Stimulated activated CD8-positive, alpha-beta memory T cell treated with anti-CD3 and anti-CD28 coated beads, Interleukin-7, amount 100 ng/mL, for 4 hours (primary cell): ENCODE results near the gene TNFAIP2.

Experiments used
- DNase-seq, 2 donors: peaks; one replicate each; pipeline ENCODE4 v3.0.0-alpha.2; 2020; ENCODE audit warnings: low read depth in 2 of 2

TNFAIP2 gene

DNA sequence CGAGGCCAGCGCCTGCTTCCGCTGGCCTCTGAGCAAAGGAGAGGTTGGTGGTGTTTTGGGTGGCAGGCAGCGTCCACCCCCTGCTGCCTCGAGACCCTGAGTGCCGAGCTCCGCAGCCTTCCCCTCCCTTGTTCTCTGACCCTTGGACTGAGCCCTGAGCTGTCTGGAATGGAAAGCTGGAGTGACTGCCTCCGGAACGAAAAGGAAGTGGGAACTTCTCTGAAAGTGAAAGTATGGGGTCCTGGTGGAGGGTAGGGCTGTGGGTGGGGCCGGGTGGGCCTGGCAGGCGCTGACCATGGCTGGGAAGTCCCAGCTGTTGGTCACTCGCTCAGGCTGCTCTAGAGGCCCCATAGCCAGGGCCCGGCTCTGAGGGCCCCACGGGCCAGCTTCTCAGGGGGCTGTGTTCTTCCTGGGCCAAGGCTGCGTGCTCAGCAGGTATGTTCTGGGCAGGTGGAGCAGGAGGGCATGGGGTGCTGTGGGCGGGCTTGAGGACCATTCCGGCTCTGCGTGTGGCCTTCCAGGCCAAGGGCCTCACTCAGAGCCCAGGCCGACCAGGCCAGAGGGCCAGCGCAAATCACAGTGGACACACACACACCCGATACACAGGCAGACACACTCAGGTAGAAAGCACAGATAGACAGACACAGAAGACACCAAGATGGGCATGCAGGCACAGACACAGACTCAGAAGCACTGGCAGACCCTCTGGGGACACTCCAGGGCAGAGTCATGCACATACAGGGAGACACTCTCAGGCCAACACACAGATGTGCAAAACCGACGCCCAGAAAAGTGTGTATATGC lies 28.7 kb upstream of the TNFAIP2 start, which contains the start of gene EXOC3L4:
EXOC3L4 (plus strand) TSS at position 320 of the 804 bp plus-strand sequence. CDS start 5,495 bp downstream, outside the sequence.
- no peak for DNase-seq

DNA sequence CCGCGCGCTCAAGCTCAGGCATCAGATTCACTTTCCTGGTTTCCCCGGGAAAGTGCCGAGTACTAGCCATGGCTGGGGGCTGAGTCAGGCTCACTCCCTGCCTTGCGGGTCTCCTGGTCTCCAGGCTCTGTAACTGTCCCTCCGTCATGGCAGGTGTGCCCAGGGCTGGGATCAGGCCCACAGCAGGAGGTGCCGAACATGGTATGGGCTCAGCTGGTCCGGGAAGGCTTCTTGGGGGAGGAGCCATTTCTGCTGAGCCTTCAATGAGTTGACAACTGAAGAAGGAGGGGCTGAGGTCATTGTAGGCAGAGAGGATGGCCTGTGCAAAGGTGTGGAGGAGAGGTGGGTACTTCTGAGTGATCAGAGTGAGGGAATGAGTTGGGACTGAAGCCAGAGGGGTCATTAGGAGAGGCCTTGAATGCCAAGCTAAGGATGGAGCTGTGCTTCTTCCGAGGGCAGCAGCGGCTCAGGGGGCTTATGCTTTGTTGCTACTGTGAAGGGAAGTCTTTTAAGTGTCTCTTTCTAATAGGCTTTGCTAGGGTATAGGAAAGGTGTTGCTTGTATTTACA lies 28.0 kb upstream of the TNFAIP2 start:
- DNase-seq, result no peak

GRCh38 chr14:103096387-103096786 lies 26.9 kb upstream of the TNFAIP2 start:
- no peak for DNase-seq

- DNase-seq, result no peak
These were observed 25.8 kb upstream of the TNFAIP2 start for GRCh38 chr14:103097244-103097993.

GRCh38 chr14:103097994-103098957 lies 25.0 kb upstream of the TNFAIP2 start:
- DNase-seq, result no peak

DNA sequence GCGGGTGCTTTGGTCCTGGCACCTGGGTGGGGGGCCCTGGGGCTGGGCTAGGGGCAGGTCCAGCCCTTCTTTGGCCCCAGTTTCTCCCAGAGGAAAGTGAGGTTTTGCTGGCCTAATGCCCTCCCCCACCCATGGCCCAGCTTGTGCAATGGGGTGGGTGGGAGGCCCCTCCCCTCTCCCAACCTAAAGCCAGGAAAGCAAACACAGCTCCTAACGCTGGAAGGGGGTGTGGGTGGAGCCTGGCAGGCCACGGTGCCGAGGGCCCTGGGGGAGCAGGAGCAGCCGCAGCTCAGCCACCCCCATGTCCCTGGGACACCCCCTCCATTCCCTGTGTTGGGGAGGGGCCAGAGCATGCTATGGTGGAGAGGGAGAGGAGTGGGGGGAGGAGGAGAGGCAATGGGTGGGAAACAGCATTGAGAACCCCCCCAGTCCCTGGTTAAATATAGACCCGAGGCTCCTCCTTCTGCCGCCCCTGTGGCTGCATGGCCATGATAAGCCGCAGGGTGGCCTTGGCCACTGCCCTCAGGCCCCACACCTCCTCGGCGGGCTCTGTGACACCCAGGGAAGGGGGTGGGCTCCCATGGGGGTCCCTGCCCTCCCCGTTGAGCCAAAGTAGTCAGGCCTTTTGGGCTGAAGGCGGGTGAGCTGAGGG lies 24.1 kb upstream of the TNFAIP2 start:
- no peak for DNase-seq

DNA sequence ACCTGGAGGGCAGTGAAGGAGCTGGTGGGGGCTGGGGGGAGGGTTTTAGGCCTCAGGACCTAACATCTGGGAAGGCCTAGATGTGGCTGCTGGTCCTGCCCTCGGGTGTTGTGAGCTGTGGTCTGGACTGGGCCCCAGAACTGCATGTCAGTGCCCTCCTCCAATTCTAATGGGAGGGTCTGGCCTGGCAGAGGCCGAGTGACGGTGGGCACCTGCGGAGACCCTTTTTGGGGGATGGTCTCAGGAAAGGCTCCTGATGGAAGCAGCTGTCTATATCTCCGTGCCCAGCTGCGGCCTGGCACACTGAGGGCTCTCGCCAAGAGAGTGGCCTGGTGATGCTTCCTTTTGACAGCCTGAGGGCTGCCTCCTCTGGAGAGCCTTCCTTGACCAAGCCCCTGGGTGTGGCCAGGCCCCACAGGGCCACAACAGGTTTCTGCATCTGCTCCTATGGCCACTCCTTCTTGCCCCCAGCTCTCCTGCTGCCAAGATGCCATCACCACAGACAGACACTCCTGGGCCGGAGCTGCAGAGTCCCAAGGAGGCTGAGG lies 23.5 kb upstream of the TNFAIP2 start:
- DNase-seq, result no peak

GRCh38 chr14:103100281-103101121 lies 22.8 kb upstream of the TNFAIP2 start:
- no peak for DNase-seq

- DNase-seq, result no peak
These were observed 21.9 kb upstream of the TNFAIP2 start for GRCh38 chr14:103101257-103101962.

DNA sequence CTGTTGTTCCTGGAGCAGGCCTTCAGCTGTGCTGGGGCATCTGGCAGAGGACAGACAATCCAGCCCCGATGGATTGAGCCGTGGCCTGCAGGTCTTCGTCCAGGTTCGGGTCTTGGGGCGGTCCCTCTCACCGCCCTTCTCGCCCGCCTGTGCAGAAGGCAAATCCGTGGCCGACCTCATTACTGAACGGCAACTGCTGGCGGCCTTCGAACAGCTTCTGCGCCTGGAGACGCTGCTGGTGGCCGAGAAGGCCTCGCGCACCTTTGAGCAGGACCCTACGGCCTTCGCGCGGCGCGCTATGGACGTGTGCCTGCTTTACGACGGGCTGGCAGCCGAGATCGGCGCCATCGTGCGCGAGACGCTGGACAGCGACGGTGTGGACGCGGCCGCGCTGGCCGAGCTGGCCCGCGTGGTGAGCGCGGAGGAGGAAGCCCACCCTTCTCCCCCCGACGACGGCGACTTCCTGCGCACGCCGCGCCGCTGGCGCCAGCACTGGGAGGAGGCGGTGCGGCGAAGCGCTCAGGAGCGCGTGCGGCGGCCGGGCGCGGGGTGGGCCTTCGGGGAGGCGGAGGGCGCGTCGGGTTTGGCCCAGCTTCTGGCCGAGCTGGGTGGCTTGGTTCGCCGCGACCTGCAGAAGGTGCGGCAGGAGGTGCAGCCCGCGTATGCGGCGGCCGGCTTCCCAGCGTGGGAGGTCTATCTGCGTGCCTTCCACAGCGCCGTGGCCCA lies 21.1 kb upstream of the TNFAIP2 start:
- no peak for DNase-seq

GRCh38 chr14:103102689-103103260 lies 20.5 kb upstream of the TNFAIP2 start:
- DNase-seq, result no peak

GRCh38 chr14:103103461-103104388 lies 19.5 kb upstream of the TNFAIP2 start:
- no peak for DNase-seq

GRCh38 chr14:103104389-103104653 lies 18.9 kb upstream of the TNFAIP2 start:
- no peak for DNase-seq

DNA sequence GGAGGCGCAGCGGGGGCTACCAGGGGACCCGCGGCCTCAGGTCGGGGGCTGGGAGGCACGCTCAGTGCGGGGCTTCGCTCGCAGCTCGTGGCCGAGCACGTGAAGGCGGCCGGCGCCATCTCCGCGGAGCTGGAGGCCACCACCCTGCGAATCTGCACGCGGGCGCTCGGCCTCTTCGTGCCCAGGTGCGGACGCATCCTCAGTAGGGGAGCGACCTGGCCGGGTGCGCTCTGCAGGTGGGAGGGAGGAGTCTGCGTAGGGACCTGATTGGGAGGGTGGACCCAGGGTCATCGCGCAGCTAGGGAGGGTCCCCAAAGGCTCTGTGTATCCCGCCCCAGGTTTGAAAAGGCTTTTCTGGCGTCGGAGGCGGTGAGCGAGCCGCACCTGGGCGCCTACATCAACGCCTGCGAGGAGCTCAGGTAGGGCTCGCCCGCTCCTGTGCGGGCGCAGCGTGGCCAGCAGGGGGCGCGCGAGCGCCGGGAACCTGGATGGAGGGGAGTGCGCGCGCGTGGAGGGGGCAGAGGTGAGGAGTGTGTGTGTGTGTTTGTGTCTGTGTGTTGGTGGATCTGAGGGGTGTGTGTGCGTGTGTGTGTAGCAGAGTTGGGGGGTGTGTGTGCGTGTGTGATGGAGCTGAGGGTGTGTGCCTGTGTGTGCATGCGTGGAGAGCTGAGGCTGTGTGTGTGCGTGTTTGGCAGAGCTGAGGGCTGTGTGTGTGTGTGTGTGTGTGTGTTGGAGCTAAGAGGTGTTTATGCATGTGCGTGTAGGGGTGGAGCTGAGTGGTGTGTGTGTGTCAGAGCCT lies 18.4 kb upstream of the TNFAIP2 start:
- DNase-seq, result peak; percentile 34 to 58

- DNase-seq, result no peak
These were observed 17.6 kb upstream of the TNFAIP2 start for GRCh38 chr14:103105580-103106150.

GRCh38 chr14:103107455-103107854 lies 15.8 kb upstream of the TNFAIP2 start:
- DNase-seq, result no peak
